PFSK-1 (cell line): ENCODE measurements around the gene SYVN1.

Source experiments
- FOXP2 ChIP-seq: optimal IDR thresholded peaks from 2 replicates; pipeline ENCODE3; 2011; ENCODE audit warnings: borderline replicate concordance, control low read depth, inconsistent platforms; ENCODE audit not compliant: insufficient read depth; ENCODE audit errors: extremely low read length, extremely low read depth
- POLR2AphosphoS5 ChIP-seq: IDR thresholded peaks from 2 replicates; pipeline ENCODE4 v1.6.1; 2012; ENCODE audit warnings: low read depth, mild to moderate bottlenecking, control low read depth, low read length, moderate library complexity
- REST ChIP-seq, 2 experiments: IDR thresholded peaks; 2 replicates each; pipeline versions ENCODE4 v1.6.1 to v1.8.0; 2011 to 2012; ENCODE audit warnings: low read depth in 2 of 2, low read length in 2 of 2, control low read depth in 1 of 2, inconsistent platforms in 1 of 2, mild to moderate bottlenecking in 1 of 2, moderate library complexity in 1 of 2; ENCODE audit not compliant: insufficient read depth in 1 of 2
- SIN3A ChIP-seq: IDR thresholded peaks from 2 replicates; pipeline ENCODE4 v1.6.1; 2012; ENCODE audit warnings: mild to moderate bottlenecking, low read length, moderate library complexity, borderline replicate concordance; ENCODE audit not compliant: insufficient read depth
- TAF1 ChIP-seq: IDR thresholded peaks from 2 replicates; pipeline ENCODE4 v1.6.1; 2012; ENCODE audit warnings: low read length, control low read depth, borderline replicate concordance; ENCODE audit not compliant: insufficient read depth

SYVN1 gene

GRCh38 chr11:65132238-65132987 lies 1.9 kb downstream of the SYVN1 start:
- TF ChIP-seq REST (IDR thresholded peaks at IDR 0.05; ENCODE audit: insufficient read depth in 1 of 2, low read depth in 2 of 2, low read length in 2 of 2), result no peak

- TF ChIP-seq FOXP2 (no peak), SIN3A (no peak), REST (IDR thresholded peaks at IDR 0.05; ENCODE audit: insufficient read depth in 1 of 2, low read depth in 2 of 2, low read length in 2 of 2) (no peak), TAF1 (no peak), POLR2AphosphoS5 (no peak)
These were observed 2.5 kb downstream of the SYVN1 start for GRCh38 chr11:65131895-65132237.

- no peak for TF ChIP-seq REST (IDR thresholded peaks at IDR 0.05; ENCODE audit: insufficient read depth in 1 of 2, low read depth in 2 of 2, low read length in 2 of 2)
- no peak for TF ChIP-seq FOXP2
- no peak for TF ChIP-seq SIN3A
These were observed 2.9 kb downstream of the SYVN1 start for GRCh38 chr11:65131417-65131776.

- TF ChIP-seq REST (IDR thresholded peaks at IDR 0.05; ENCODE audit: insufficient read depth in 1 of 2, low read depth in 2 of 2, low read length in 2 of 2), result no peak
- no peak for TF ChIP-seq POLR2AphosphoS5
- TF ChIP-seq SIN3A, result no peak
- TF ChIP-seq TAF1, result no peak
- no peak for TF ChIP-seq FOXP2
These were observed 3.5 kb downstream of the SYVN1 start for GRCh38 chr11:65130631-65131416.

GRCh38 chr11:65129649-65130441 lies 4.5 kb downstream of the SYVN1 start:
- no peak for TF ChIP-seq POLR2AphosphoS5
- no peak for TF ChIP-seq SIN3A
- no peak for TF ChIP-seq TAF1
- TF ChIP-seq REST (IDR thresholded peaks at IDR 0.05; ENCODE audit: insufficient read depth in 1 of 2, low read depth in 2 of 2, low read length in 2 of 2), result no peak
- no peak for TF ChIP-seq FOXP2
